GM23338 (cell line): Measurements from ENCODE around the gene C20orf173. TPM values are rescaled to one million over a fixed set of nuclear protein-coding genes. Genes with fewer than 3 reads are reported as not detected.

Experiments
- ATAC-seq: fragments of 200-7000 bp; cut with Tn5 transposase; 3 replicates; pipeline ENCODE4 v1.9.1; 2020
- DNase-seq: peaks from one replicate; pipeline ENCODE4 v3.0.0-alpha.2; 2015; ENCODE audit warnings: low spot score
- H2AFZ ChIP-seq: fragments of 200-600 bp; sonication (generic); 2 replicates; pipeline ENCODE4 v1.8.0; 2016; ENCODE audit warnings: antibody characterized with exemption, mild to moderate bottlenecking, moderate library complexity
- H3F3A ChIP-seq: fragments of 200-600 bp; sonication (generic); replicated peaks from 2 replicates; pipeline ENCODE4 v1.8.0; 2017; ENCODE audit warnings: antibody characterized with exemption, mixed run types, low read depth
- H3K27ac ChIP-seq: fragments of 200-600 bp; sonication (generic); 2 replicates; pipeline ENCODE4 v1.6.1; 2016; ENCODE audit warnings: low read depth
- H3K27me3 ChIP-seq: fragments of 200-600 bp; sonication (generic); 2 replicates; pipeline ENCODE4 v1.8.0; 2016; ENCODE audit warnings: mild to moderate bottlenecking, mixed run types, moderate library complexity; ENCODE audit not compliant: insufficient read depth
- H3K36me3 ChIP-seq: fragments of 200-600 bp; sonication (generic); 2 replicates; pipeline ENCODE4 v1.8.0; 2016; ENCODE audit warnings: mild to moderate bottlenecking; ENCODE audit not compliant: insufficient read depth
- H3K4me1 ChIP-seq: fragments of 200-600 bp; sonication (generic); 2 replicates; pipeline ENCODE4 v1.8.0; 2016; ENCODE audit warnings: mild to moderate bottlenecking, moderate library complexity; ENCODE audit not compliant: insufficient read depth
- H3K4me2 ChIP-seq: fragments of 200-600 bp; sonication (generic); 2 replicates; pipeline ENCODE4 v1.7.1; 2017; ENCODE audit warnings: mixed run types
- H3K4me3 ChIP-seq: fragments of 200-600 bp; sonication (generic); 2 replicates; pipeline ENCODE4 v1.6.1; 2016; ENCODE audit warnings: mixed run types
- H3K79me2 ChIP-seq: fragments of 200-600 bp; sonication (generic); replicated peaks from 2 replicates; pipeline ENCODE4 v1.8.0; 2017; ENCODE audit warnings: mild to moderate bottlenecking; ENCODE audit not compliant: insufficient read depth
- H3K9me2 ChIP-seq: fragments of 200-600 bp; sonication (generic); 2 replicates; pipeline ENCODE4 v1.8.0; 2017; ENCODE audit not compliant: insufficient read depth
- H4K20me1 ChIP-seq: fragments of 200-600 bp; sonication (generic); replicated peaks from 2 replicates; pipeline ENCODE4 v1.8.0; 2017; ENCODE audit warnings: mild to moderate bottlenecking; ENCODE audit not compliant: insufficient read depth
- H3K27ac Mint-ChIP-seq: 2 replicates; pipeline ENCODE4 v1.8.0; 2020; ENCODE audit warnings: inconsistent platforms, mild to moderate bottlenecking, moderate library complexity, mixed read lengths
- H3K27me3 Mint-ChIP-seq: 3 replicates; pipeline ENCODE4 v1.8.0; 2022; ENCODE audit warnings: low read depth, mild to moderate bottlenecking, moderate library complexity, mixed read lengths, inconsistent platforms; ENCODE audit not compliant: insufficient read depth, poor library complexity
- H3K36me3 Mint-ChIP-seq: 3 replicates; pipeline ENCODE4 v1.8.0; 2021; ENCODE audit warnings: low read depth, mild to moderate bottlenecking, inconsistent platforms, moderate library complexity, mixed read lengths
- H3K4me1 Mint-ChIP-seq: 3 replicates; pipeline ENCODE4 v1.8.0; 2020; ENCODE audit warnings: mild to moderate bottlenecking, inconsistent platforms, mixed read lengths
- H3K4me3 Mint-ChIP-seq: 3 replicates; pipeline ENCODE4 v1.8.0; 2021; ENCODE audit warnings: moderate library complexity, mild to moderate bottlenecking, inconsistent platforms, mixed read lengths
- H3K9me3 Mint-ChIP-seq: 3 replicates; pipeline ENCODE4 v1.8.0; 2020; ENCODE audit warnings: moderate library complexity, mild to moderate bottlenecking, inconsistent platforms, mixed read lengths
- EZH2 ChIP-seq: fragments of 200-600 bp; sonication (generic); IDR thresholded peaks from one replicate; pipeline ENCODE4 v1.8.0; 2017; ENCODE audit warnings: antibody characterized with exemption, mild to moderate bottlenecking, low read depth; ENCODE audit not compliant: unreplicated experiment
- EZH2phosphoT487 ChIP-seq: fragments of 200-600 bp; sonication (generic); IDR thresholded peaks from one replicate; pipeline ENCODE4 v1.8.1; 2018; ENCODE audit warnings: antibody characterized with exemption; ENCODE audit not compliant: unreplicated experiment
- NANOG ChIP-seq: IDR thresholded peaks from 2 replicates; pipeline ENCODE4 v1.6.1; 2016; ENCODE audit warnings: antibody characterized with exemption, borderline replicate concordance
- ZNF114 ChIP-seq: fragments of 250-450 bp; sonication (Bioruptor Pico); IDR thresholded peaks from 2 replicates; pipeline ENCODE4 v1.5.0; 2020; ENCODE audit warnings: mild to moderate bottlenecking, moderate library complexity
- ZNF331 ChIP-seq: fragments of 250-450 bp; sonication (Bioruptor Pico); IDR thresholded peaks from 2 replicates; pipeline ENCODE4 v1.5.0; 2020; ENCODE audit warnings: low read depth, mild to moderate bottlenecking, moderate library complexity
- polyA plus RNA-seq: library from polyadenylated mRNA; unstranded; fragments of >200 nt; fragmentation: Nextera tagmentation; extraction: Ambion mirVana; gene quantifications from 2 replicates; pipeline ENCODE4 v1.2.1, GENCODE V29; 2016
- total RNA-seq: library from RNA; depleted of rRNA; stranded (reverse); fragments of >200 nt; shearing (Covaris generic); gene quantifications from 2 replicates; pipeline ENCODE4 v1.2.3, GENCODE V29; 2014
- TF ChIP-seq, protein P1 (sequence below): fragments of 250-450 bp; sonication (Bioruptor Pico); IDR thresholded peaks from 2 replicates; pipeline ENCODE4 v1.5.0; 2020; ENCODE audit warnings: mild to moderate bottlenecking, moderate library complexity
- TF ChIP-seq, protein P2 (sequence below): IDR thresholded peaks from 2 replicates; pipeline ENCODE4 v1.6.1; 2016; ENCODE audit warnings: antibody characterized with exemption

The C20orf173 gene
- total and polyA plus RNA-seq, 2 experiments from 2014 or later: not detected

DNA sequence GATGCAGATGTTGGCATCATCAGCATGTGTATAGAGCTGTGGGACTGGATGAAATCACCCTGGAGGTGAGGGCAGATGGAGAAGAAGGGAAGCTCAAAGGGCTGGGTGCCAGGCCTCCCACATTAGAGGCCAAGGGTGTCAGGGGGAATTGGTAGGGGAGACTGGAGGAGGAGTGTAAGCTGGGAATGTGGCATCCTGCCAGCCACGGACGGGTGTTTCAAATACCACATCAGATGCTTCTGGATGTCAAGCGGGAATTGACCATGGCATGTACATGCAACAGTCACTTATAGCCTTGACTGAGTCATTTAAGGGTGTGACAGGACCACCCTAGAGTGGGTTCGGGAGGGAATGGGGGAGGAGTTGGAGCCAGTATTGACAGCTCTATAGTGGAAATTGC, 22.1 kb upstream of the C20orf173 start (continued):
- TF ChIP-seq, protein P1, sequence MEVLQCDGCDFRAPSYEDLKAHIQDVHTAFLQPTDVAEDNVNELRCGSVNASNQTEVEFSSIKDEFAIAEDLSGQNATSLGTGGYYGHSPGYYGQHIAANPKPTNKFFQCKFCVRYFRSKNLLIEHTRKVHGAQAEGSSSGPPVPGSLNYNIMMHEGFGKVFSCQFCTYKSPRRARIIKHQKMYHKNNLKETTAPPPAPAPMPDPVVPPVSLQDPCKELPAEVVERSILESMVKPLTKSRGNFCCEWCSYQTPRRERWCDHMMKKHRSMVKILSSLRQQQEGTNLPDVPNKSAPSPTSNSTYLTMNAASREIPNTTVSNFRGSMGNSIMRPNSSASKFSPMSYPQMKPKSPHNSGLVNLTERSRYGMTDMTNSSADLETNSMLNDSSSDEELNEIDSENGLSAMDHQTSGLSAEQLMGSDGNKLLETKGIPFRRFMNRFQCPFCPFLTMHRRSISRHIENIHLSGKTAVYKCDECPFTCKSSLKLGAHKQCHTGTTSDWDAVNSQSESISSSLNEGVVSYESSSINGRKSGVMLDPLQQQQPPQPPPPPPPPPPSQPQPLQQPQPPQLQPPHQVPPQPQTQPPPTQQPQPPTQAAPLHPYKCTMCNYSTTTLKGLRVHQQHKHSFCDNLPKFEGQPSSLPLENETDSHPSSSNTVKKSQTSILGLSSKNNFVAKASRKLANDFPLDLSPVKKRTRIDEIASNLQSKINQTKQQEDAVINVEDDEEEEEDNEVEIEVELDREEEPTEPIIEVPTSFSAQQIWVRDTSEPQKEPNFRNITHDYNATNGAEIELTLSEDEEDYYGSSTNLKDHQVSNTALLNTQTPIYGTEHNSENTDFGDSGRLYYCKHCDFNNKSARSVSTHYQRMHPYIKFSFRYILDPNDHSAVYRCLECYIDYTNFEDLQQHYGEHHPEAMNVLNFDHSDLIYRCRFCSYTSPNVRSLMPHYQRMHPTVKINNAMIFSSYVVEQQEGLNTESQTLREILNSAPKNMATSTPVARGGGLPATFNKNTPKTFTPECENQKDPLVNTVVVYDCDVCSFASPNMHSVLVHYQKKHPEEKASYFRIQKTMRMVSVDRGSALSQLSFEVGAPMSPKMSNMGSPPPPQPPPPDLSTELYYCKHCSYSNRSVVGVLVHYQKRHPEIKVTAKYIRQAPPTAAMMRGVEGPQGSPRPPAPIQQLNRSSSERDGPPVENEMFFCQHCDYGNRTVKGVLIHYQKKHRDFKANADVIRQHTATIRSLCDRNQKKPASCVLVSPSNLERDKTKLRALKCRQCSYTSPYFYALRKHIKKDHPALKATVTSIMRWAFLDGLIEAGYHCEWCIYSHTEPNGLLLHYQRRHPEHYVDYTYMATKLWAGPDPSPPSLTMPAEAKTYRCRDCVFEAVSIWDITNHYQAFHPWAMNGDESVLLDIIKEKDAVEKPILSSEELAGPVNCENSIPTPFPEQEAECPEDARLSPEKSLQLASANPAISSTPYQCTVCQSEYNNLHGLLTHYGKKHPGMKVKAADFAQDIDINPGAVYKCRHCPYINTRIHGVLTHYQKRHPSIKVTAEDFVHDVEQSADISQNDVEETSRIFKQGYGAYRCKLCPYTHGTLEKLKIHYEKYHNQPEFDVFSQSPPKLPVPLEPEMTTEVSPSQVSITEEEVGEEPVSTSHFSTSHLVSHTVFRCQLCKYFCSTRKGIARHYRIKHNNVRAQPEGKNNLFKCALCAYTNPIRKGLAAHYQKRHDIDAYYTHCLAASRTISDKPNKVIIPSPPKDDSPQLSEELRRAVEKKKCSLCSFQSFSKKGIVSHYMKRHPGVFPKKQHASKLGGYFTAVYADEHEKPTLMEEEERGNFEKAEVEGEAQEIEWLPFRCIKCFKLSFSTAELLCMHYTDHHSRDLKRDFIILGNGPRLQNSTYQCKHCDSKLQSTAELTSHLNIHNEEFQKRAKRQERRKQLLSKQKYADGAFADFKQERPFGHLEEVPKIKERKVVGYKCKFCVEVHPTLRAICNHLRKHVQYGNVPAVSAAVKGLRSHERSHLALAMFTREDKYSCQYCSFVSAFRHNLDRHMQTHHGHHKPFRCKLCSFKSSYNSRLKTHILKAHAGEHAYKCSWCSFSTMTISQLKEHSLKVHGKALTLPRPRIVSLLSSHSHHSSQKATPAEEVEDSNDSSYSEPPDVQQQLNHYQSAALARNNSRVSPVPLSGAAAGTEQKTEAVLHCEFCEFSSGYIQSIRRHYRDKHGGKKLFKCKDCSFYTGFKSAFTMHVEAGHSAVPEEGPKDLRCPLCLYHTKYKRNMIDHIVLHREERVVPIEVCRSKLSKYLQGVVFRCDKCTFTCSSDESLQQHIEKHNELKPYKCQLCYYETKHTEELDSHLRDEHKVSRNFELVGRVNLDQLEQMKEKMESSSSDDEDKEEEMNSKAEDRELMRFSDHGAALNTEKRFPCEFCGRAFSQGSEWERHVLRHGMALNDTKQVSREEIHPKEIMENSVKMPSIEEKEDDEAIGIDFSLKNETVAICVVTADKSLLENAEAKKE (CRISPR knock-in tag): no peak

- Histone ChIP-seq H3K36me3 (peaks cover 30% of the 10 kb centered on the region), H3K79me2 (peaks cover 10% of the 10 kb centered on the region), H3K9me2 (no peaks in the 10 kb centered on the region), H3K4me3 (no peak overlapping the region), H4K20me1 (peaks cover 4% of the 10 kb centered on the region; the same call in 1 of the 2 replicates), H2AFZ (no peak overlapping the region), H3K4me1 (peaks cover 4% of the 10 kb centered on the region; the same call in 1 of the 2 replicates), H3K27me3 (no peaks in the 10 kb centered on the region), H3F3A (0 out of 2 replicates have a peak, but pooled peaks cover 5% of the 10 kb centered on the region), H3K4me2 (no peak overlapping the region), H3K27ac (no peak overlapping the region)
- H3K4me3 Mint-ChIP-seq: no peak overlapping the region
- H3K36me3 Mint-ChIP-seq: peaks cover 32% of the 10 kb centered on the region
- peaks cover 5% of the 10 kb centered on the region; the same call in 2 of the 3 replicates for H3K4me1 Mint-ChIP-seq
- peaks cover 3% of the 10 kb centered on the region for H3K27me3 Mint-ChIP-seq
- H3K27ac Mint-ChIP-seq: no peak overlapping the region
- no peaks in the 10 kb centered on the region for H3K9me3 Mint-ChIP-seq
- ATAC-seq (no peak), DNase-seq (no peak)
- TF ChIP-seq EZH2 (no peak), ZNF114 (no peak), ZNF331 (no peak), EZH2phosphoT487 (no peak), NANOG (no peak)
- TF ChIP-seq, protein P1 (CRISPR knock-in tag): no peak
- TF ChIP-seq, protein P2, sequence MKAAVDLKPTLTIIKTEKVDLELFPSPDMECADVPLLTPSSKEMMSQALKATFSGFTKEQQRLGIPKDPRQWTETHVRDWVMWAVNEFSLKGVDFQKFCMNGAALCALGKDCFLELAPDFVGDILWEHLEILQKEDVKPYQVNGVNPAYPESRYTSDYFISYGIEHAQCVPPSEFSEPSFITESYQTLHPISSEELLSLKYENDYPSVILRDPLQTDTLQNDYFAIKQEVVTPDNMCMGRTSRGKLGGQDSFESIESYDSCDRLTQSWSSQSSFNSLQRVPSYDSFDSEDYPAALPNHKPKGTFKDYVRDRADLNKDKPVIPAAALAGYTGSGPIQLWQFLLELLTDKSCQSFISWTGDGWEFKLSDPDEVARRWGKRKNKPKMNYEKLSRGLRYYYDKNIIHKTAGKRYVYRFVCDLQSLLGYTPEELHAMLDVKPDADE: no peak
Measured at GRCh38 chr20:35547329-35547728, 17.9 kb upstream of the C20orf173 start.
